HepG2 (cell line): ENCODE measurements around the gene OR14A16.

Source experiments
- ARID2 ChIP-seq: sonication (generic); formaldehyde crosslinking; IDR thresholded peaks from 2 replicates; pipeline ENCODE4 v1.8.1; 2022; ENCODE audit warnings: mild to moderate bottlenecking, missing genetic modification reagents, borderline replicate concordance
- ARNT ChIP-seq: fragments of 450-650 bp; IDR thresholded peaks from 2 replicates; pipeline ENCODE4 v1.6.1; 2017
- FOXM1 ChIP-seq: sonication (generic); formaldehyde crosslinking; IDR thresholded peaks from 2 replicates; pipeline ENCODE4 v1.5.0; 2020; ENCODE audit warnings: missing genetic modification reagents
- KLF15 ChIP-seq: sonication (generic); formaldehyde crosslinking; IDR thresholded peaks from 2 replicates; pipeline ENCODE4 v1.8.1; 2023; ENCODE audit warnings: borderline replicate concordance, mild to moderate bottlenecking, inconsistent platforms, missing genetic modification reagents, mixed read lengths
- MEIS1 ChIP-seq: sonication (generic); formaldehyde crosslinking; IDR thresholded peaks from 2 replicates; pipeline ENCODE4 v1.9.0; 2021; ENCODE audit warnings: mild to moderate bottlenecking, missing genetic modification reagents, moderate library complexity, borderline replicate concordance
- RAD21 ChIP-seq: fragments of 450-650 bp; formaldehyde crosslinking; IDR thresholded peaks from 2 replicates; pipeline ENCODE4 v1.5.0; 2020; ENCODE audit warnings: mild to moderate bottlenecking
- RELA ChIP-seq: sonication (generic); formaldehyde crosslinking; IDR thresholded peaks from 2 replicates; pipeline ENCODE4 v1.4.0; 2020; ENCODE audit warnings: missing genetic modification reagents
- TCF7 ChIP-seq: sonication (generic); IDR thresholded peaks from 2 replicates; pipeline ENCODE4 v1.6.1; 2016; ENCODE audit warnings: antibody characterized with exemption, low read depth
- TF ChIP-seq, protein P1 (sequence below): sonication (generic); formaldehyde crosslinking; IDR thresholded peaks from 2 replicates; pipeline ENCODE4 v1.4.0; 2020; ENCODE audit warnings: mild to moderate bottlenecking, missing genetic modification reagents
- TF ChIP-seq, protein P2 (sequence below): sonication (generic); formaldehyde crosslinking; IDR thresholded peaks from 2 replicates; pipeline ENCODE4 v1.8.0; 2022; ENCODE audit warnings: missing genetic modification reagents, mild to moderate bottlenecking, borderline replicate concordance
- TF ChIP-seq, protein P3 (sequence below): sonication (generic); formaldehyde crosslinking; IDR thresholded peaks from 2 replicates; pipeline ENCODE4 v1.4.0; 2020; ENCODE audit warnings: missing genetic modification reagents, borderline replicate concordance

DNA sequence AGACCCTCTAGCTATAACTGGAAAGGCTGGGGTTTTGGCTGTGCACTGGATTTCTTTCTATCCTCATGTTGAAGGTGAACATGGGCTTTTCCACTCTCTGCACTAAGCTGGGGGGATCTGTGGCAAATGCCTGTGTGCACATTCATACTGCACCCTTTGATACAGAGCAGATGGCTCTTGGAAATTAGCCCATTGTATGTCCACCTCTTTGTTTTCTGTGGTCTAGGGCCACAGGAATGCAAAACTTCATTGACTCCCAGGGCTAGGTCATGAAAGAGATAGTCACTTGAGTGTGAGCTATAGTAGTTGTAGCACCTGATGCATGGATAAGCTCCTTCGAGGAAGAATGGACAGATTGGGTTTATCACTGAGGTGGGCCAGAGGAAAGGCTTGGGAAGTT is 5.7 kb upstream of the OR14A16 start:
- TF ChIP-seq ARID2 (CRISPR knock-in tag) (no peak), ARNT (no peak), KLF15 (CRISPR knock-in tag) (no peak), RELA (CRISPR knock-in tag) (no peak), TCF7 (no peak), RAD21 (no peak), MEIS1 (no peak), FOXM1 (CRISPR knock-in tag) (no peak)
- TF ChIP-seq, protein P1, sequence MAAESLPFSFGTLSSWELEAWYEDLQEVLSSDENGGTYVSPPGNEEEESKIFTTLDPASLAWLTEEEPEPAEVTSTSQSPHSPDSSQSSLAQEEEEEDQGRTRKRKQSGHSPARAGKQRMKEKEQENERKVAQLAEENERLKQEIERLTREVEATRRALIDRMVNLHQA (CRISPR knock-in tag) = no peak
- TF ChIP-seq, protein P2, sequence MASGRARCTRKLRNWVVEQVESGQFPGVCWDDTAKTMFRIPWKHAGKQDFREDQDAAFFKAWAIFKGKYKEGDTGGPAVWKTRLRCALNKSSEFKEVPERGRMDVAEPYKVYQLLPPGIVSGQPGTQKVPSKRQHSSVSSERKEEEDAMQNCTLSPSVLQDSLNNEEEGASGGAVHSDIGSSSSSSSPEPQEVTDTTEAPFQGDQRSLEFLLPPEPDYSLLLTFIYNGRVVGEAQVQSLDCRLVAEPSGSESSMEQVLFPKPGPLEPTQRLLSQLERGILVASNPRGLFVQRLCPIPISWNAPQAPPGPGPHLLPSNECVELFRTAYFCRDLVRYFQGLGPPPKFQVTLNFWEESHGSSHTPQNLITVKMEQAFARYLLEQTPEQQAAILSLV = no peak
- TF ChIP-seq, protein P3, sequence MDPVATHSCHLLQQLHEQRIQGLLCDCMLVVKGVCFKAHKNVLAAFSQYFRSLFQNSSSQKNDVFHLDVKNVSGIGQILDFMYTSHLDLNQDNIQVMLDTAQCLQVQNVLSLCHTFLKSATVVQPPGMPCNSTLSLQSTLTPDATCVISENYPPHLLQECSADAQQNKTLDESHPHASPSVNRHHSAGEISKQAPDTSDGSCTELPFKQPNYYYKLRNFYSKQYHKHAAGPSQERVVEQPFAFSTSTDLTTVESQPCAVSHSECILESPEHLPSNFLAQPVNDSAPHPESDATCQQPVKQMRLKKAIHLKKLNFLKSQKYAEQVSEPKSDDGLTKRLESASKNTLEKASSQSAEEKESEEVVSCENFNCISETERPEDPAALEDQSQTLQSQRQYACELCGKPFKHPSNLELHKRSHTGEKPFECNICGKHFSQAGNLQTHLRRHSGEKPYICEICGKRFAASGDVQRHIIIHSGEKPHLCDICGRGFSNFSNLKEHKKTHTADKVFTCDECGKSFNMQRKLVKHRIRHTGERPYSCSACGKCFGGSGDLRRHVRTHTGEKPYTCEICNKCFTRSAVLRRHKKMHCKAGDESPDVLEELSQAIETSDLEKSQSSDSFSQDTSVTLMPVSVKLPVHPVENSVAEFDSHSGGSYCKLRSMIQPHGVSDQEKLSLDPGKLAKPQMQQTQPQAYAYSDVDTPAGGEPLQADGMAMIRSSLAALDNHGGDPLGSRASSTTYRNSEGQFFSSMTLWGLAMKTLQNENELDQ (CRISPR knock-in tag) = no peak
